ENCODE data around the gene PLEKHM3. TPM values are rescaled to one million over a fixed set of nuclear protein-coding genes. Genes with fewer than 3 reads are reported as not detected.
A peak's percentile ranks its signal among the peaks of the same experiment; 100 is the strongest.

Gene PLEKHM3
- total RNA-seq, 1 donor, result 13.8 TPM

- H3K4me3 ChIP-seq (ENCODE audit: low read depth, low read length), result no peak overlapping the region
- TF ChIP-seq, protein P1, sequence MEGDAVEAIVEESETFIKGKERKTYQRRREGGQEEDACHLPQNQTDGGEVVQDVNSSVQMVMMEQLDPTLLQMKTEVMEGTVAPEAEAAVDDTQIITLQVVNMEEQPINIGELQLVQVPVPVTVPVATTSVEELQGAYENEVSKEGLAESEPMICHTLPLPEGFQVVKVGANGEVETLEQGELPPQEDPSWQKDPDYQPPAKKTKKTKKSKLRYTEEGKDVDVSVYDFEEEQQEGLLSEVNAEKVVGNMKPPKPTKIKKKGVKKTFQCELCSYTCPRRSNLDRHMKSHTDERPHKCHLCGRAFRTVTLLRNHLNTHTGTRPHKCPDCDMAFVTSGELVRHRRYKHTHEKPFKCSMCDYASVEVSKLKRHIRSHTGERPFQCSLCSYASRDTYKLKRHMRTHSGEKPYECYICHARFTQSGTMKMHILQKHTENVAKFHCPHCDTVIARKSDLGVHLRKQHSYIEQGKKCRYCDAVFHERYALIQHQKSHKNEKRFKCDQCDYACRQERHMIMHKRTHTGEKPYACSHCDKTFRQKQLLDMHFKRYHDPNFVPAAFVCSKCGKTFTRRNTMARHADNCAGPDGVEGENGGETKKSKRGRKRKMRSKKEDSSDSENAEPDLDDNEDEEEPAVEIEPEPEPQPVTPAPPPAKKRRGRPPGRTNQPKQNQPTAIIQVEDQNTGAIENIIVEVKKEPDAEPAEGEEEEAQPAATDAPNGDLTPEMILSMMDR (IDR thresholded peaks at IDR 0.05; ENCODE audit: insufficient read depth, low read depth, low read length), result no peak
- DNase-seq (ENCODE audit: low read depth), result peak; percentile 4
Measured at GRCh38 chr2:207935121-207935990, 90.0 kb downstream of the PLEKHM3 start.

DNA sequence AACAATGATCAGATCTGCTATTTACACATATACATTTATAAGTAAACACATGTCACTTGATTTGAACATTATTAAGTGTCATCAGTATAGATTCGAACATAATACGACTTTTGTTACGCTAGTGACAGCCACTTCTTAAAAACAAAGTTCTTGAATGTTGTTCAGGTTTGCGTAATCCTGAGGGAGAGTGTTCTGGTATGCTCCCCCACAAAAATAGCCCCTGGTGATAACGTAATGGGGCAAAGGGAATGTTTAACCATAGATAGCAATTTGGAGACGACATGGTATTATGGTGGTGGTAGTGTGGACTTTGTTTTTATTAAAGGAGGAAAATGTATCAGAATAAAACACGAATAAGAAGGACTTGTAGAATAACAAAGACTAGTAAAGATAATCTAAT is 90.6 kb downstream of the PLEKHM3 start:
- no peak for DNase-seq (ENCODE audit: low read depth)
- H3K4me3 ChIP-seq (ENCODE audit: low read depth, low read length), result no peak overlapping the region
- TF ChIP-seq, protein P1 (IDR thresholded peaks at IDR 0.05; ENCODE audit: insufficient read depth, low read depth, low read length), result no peak

GRCh38 chr2:207933396-207934065 is 91.8 kb downstream of the PLEKHM3 start:
- no peak for DNase-seq (ENCODE audit: low read depth)
- no peak overlapping the region for H3K4me3 ChIP-seq (ENCODE audit: low read depth, low read length)
- TF ChIP-seq, protein P1 (IDR thresholded peaks at IDR 0.05; ENCODE audit: insufficient read depth, low read depth, low read length), result no peak

- no peak overlapping the region for H3K4me3 ChIP-seq (ENCODE audit: low read depth, low read length)
- TF ChIP-seq, protein P1 (IDR thresholded peaks at IDR 0.05; ENCODE audit: insufficient read depth, low read depth, low read length), result no peak
- no peak for DNase-seq (ENCODE audit: low read depth)
Measured at GRCh38 chr2:207932106-207932505, 93.2 kb downstream of the PLEKHM3 start.

- DNase-seq (ENCODE audit: low read depth), result no peak
- H3K4me3 ChIP-seq (ENCODE audit: low read depth, low read length), result no peak overlapping the region
- TF ChIP-seq, protein P1 (IDR thresholded peaks at IDR 0.05; ENCODE audit: insufficient read depth, low read depth, low read length), result no peak
Measured at GRCh38 chr2:207930747-207931146, 94.6 kb downstream of the PLEKHM3 start.

DNA sequence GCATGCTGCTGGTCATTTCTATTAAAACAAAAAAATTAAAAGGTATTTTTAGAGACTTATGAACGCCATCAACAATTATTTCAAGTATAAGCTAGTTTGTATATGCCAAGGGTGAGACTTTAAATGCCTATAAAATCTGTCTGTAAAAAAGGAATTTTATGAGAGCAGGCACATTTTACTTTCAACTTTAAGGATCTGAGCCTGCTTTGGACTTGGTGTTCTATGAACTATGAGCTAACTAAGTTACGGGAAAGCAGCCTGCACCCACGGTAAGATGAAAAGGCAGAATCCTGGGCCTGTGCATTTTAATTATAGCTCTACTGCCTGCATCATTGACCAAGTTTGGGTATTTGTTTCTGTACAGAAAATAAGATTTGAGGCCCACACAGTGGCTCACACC is 95.4 kb downstream of the PLEKHM3 start:
- H3K4me3 ChIP-seq (ENCODE audit: low read depth, low read length), result no peak overlapping the region
- TF ChIP-seq, protein P1 (IDR thresholded peaks at IDR 0.05; ENCODE audit: insufficient read depth, low read depth, low read length), result no peak
- DNase-seq (ENCODE audit: low read depth), result no peak
